Neural cell (in vitro differentiated cells): ENCODE results near the gene PHLDB2. TPM values are rescaled to one million over a fixed set of nuclear protein-coding genes. Genes with fewer than 3 reads are reported as not detected.
A peak's percentile ranks its signal among the peaks of the same experiment; 100 is the strongest.

ENCODE experiments used
- H2AFZ ChIP-seq: fragments of 200-600, 300-800 bp; sonication (generic), shearing (Covaris generic); 2 replicates; pipeline ENCODE4 v1.6.0; 2014; ENCODE audit warnings: low read depth, mild to moderate bottlenecking, antibody characterized with exemption, low read length, moderate library complexity
- H3F3A ChIP-seq: fragments of 200-600 bp; shearing (Covaris generic); 2 replicates; pipeline ENCODE4 v1.6.1; 2016; ENCODE audit warnings: mild to moderate bottlenecking, moderate library complexity, mixed read lengths, antibody characterized with exemption, low read length; ENCODE audit not compliant: insufficient read depth, poor library complexity, severe bottlenecking
- H3K27ac ChIP-seq: fragments of 200-600, 300-800 bp; sonication (generic), shearing (Covaris generic); 2 replicates; pipeline ENCODE4 v1.5.1; 2014; ENCODE audit warnings: mild to moderate bottlenecking, low read length, moderate library complexity
- H3K27me3 ChIP-seq: fragments of 300-800, 200-600 bp; sonication (generic), shearing (Covaris generic); 2 replicates; pipeline ENCODE4 v1.6.0; 2014; ENCODE audit warnings: mild to moderate bottlenecking, low read depth, low read length, moderate library complexity; ENCODE audit not compliant: insufficient read depth
- H3K36me3 ChIP-seq: fragments of 300-800, 200-600 bp; sonication (generic), shearing (Covaris generic); 2 replicates; pipeline ENCODE4 v1.5.1; 2014; ENCODE audit warnings: mild to moderate bottlenecking, antibody characterized with exemption, low read length, moderate library complexity; ENCODE audit not compliant: insufficient read depth
- H3K4me2 ChIP-seq: fragments of 300-800, 200-600 bp; sonication (generic), shearing (Covaris generic); 2 replicates; pipeline ENCODE4 v1.6.0; 2014; ENCODE audit warnings: mild to moderate bottlenecking, low read length
- H3K4me3 ChIP-seq: fragments of 300-800, 200-600 bp; sonication (generic), shearing (Covaris generic); 2 replicates; pipeline ENCODE4 v1.5.1; 2014; ENCODE audit warnings: mild to moderate bottlenecking, low read length, moderate library complexity
- H3K79me2 ChIP-seq: fragments of 200-600 bp; shearing (Covaris generic); replicated peaks from 2 replicates; pipeline ENCODE4 v1.6.0; 2014; ENCODE audit warnings: mild to moderate bottlenecking, low read length, moderate library complexity; ENCODE audit not compliant: insufficient read depth
- H3K9ac ChIP-seq: fragments of 300-800, 200-600 bp; sonication (generic), shearing (Covaris generic); 2 replicates; pipeline ENCODE4 v1.6.1; 2016; ENCODE audit warnings: mild to moderate bottlenecking, low read length, mixed read lengths
- H3K9me2 ChIP-seq: fragments of 200-600 bp; shearing (Covaris generic); 2 replicates; pipeline ENCODE4 v1.6.1; 2016; ENCODE audit warnings: mild to moderate bottlenecking, low read length, mixed read lengths; ENCODE audit not compliant: insufficient read depth
- H3K9me3 ChIP-seq: fragments of 200-600, 300-800 bp; sonication (generic), shearing (Covaris generic); 2 replicates; pipeline ENCODE4 v1.6.1; 2016; ENCODE audit warnings: mild to moderate bottlenecking, mixed run types, low read length, moderate library complexity, mixed read lengths
- H4K20me1 ChIP-seq: fragments of 200-600 bp; shearing (Covaris generic); 2 replicates; pipeline ENCODE4 v1.6.1; 2016; ENCODE audit warnings: mild to moderate bottlenecking, mixed run types; ENCODE audit not compliant: insufficient read depth
- EP300 ChIP-seq: fragments of 450-650 bp; conservative IDR thresholded peaks from 2 replicates; pipeline ENCODE4 v1.6.1; 2014; ENCODE audit warnings: antibody characterized with exemption, mild to moderate bottlenecking, moderate library complexity; ENCODE audit not compliant: poor library complexity, severe bottlenecking
- EZH2 ChIP-seq: fragments of 200-600, 300-800 bp; shearing (Covaris generic), sonication (generic); IDR thresholded peaks from 2 replicates; pipeline ENCODE4 v1.6.1; 2014; ENCODE audit warnings: antibody characterized with exemption, low read length, borderline replicate concordance, mild to moderate bottlenecking; ENCODE audit not compliant: insufficient read depth, poor library complexity, severe bottlenecking
- MXI1 ChIP-seq: fragments of 450-650 bp; conservative IDR thresholded peaks from 2 replicates; pipeline ENCODE4 v1.6.1; 2014; ENCODE audit warnings: antibody characterized with exemption, mild to moderate bottlenecking; ENCODE audit not compliant: poor library complexity, severe bottlenecking
- POLR2AphosphoS5 ChIP-seq: IDR thresholded peaks from 2 replicates; pipeline ENCODE4 v1.6.1; 2012
- RAD21 ChIP-seq: fragments of 450-650 bp; conservative IDR thresholded peaks from 2 replicates; pipeline ENCODE4 v1.6.1; 2014; ENCODE audit warnings: antibody characterized with exemption, mild to moderate bottlenecking, moderate library complexity
- SMC3 ChIP-seq: fragments of 450-650 bp; conservative IDR thresholded peaks from 2 replicates; pipeline ENCODE4 v1.6.1; 2014; ENCODE audit warnings: antibody characterized with exemption, mild to moderate bottlenecking, moderate library complexity; ENCODE audit not compliant: poor library complexity
- TAF1 ChIP-seq: IDR thresholded peaks from 2 replicates; pipeline ENCODE4 v1.6.1; 2012; ENCODE audit warnings: low read depth
- polyA plus RNA-seq: library from polyadenylated mRNA; depleted of rRNA; stranded (reverse); fragments of >200 nt; gene quantifications from 2 replicates; pipeline ENCODE4 v1.2.3, GENCODE V29; 2014
- TF ChIP-seq, protein P1 (sequence below): IDR thresholded peaks from 2 replicates; pipeline ENCODE4 v1.6.1; 2012; ENCODE audit warnings: borderline replicate concordance
- TF ChIP-seq, protein P2 (sequence below): fragments of 450-650 bp; IDR thresholded peaks from 2 replicates; pipeline ENCODE4 v1.5.1; 2014; ENCODE audit warnings: antibody characterized with exemption, mild to moderate bottlenecking, moderate library complexity; ENCODE audit not compliant: poor library complexity, severe bottlenecking

PHLDB2 gene
- polyA plus RNA-seq, 1 donor from 2014 or later = 1.4 TPM

- no peak overlapping the region for H2AFZ ChIP-seq
- peaks cover 48% of the 10 kb centered on the region for H3K79me2 ChIP-seq
- H3K36me3 ChIP-seq = no peaks in the 10 kb centered on the region
- no peaks in the 10 kb centered on the region for H3K27me3 ChIP-seq
- TF ChIP-seq, protein P1, sequence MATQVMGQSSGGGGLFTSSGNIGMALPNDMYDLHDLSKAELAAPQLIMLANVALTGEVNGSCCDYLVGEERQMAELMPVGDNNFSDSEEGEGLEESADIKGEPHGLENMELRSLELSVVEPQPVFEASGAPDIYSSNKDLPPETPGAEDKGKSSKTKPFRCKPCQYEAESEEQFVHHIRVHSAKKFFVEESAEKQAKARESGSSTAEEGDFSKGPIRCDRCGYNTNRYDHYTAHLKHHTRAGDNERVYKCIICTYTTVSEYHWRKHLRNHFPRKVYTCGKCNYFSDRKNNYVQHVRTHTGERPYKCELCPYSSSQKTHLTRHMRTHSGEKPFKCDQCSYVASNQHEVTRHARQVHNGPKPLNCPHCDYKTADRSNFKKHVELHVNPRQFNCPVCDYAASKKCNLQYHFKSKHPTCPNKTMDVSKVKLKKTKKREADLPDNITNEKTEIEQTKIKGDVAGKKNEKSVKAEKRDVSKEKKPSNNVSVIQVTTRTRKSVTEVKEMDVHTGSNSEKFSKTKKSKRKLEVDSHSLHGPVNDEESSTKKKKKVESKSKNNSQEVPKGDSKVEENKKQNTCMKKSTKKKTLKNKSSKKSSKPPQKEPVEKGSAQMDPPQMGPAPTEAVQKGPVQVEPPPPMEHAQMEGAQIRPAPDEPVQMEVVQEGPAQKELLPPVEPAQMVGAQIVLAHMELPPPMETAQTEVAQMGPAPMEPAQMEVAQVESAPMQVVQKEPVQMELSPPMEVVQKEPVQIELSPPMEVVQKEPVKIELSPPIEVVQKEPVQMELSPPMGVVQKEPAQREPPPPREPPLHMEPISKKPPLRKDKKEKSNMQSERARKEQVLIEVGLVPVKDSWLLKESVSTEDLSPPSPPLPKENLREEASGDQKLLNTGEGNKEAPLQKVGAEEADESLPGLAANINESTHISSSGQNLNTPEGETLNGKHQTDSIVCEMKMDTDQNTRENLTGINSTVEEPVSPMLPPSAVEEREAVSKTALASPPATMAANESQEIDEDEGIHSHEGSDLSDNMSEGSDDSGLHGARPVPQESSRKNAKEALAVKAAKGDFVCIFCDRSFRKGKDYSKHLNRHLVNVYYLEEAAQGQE = no peak
- TF ChIP-seq EZH2 (no peak), POLR2AphosphoS5 (no peak), MXI1 (no peak), EP300 (no peak), TAF1 (no peak), SMC3 (no peak), RAD21 (no peak)
- TF ChIP-seq, protein P2, sequence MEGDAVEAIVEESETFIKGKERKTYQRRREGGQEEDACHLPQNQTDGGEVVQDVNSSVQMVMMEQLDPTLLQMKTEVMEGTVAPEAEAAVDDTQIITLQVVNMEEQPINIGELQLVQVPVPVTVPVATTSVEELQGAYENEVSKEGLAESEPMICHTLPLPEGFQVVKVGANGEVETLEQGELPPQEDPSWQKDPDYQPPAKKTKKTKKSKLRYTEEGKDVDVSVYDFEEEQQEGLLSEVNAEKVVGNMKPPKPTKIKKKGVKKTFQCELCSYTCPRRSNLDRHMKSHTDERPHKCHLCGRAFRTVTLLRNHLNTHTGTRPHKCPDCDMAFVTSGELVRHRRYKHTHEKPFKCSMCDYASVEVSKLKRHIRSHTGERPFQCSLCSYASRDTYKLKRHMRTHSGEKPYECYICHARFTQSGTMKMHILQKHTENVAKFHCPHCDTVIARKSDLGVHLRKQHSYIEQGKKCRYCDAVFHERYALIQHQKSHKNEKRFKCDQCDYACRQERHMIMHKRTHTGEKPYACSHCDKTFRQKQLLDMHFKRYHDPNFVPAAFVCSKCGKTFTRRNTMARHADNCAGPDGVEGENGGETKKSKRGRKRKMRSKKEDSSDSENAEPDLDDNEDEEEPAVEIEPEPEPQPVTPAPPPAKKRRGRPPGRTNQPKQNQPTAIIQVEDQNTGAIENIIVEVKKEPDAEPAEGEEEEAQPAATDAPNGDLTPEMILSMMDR = no peak
- H3K27ac ChIP-seq = no peak overlapping the region
- peak overlapping the region; percentile 79 for H3K4me3 ChIP-seq
- no peaks in the 10 kb centered on the region for H3K9me2 ChIP-seq
- H3K4me2 ChIP-seq = peak overlapping the region; percentile 85
- no peak overlapping the region for H3K9ac ChIP-seq
- H3F3A ChIP-seq = no peaks in the 10 kb centered on the region
- H3K9me3 ChIP-seq = no peaks in the 10 kb centered on the region
- H4K20me1 ChIP-seq = no peaks in the 10 kb centered on the region
These were observed 121.8 kb downstream of the PHLDB2 start for GRCh38 chr3:111980716-111981456.

DNA sequence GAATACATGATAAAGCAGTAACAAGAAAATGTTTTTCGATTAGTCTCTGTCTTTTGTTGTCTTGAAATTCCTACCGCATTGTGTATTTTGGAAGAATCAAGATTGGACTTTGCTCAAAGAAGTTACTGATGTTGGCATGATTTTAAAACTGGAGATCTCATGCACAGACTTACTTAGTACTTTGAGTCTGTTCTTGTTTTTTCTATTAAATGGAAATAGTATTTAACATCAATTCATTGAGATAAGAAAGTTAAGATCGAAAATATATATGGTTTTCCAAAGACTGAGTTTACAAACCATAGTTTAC lies 122.3 kb downstream of the PHLDB2 start:
- Histone ChIP-seq H3K27me3 (no peaks in the 10 kb centered on the region), H3K4me3 (peak overlapping the region; percentile 79), H3K36me3 (no peaks in the 10 kb centered on the region), H3K4me2 (peak overlapping the region; percentile 46), H3K27ac (no peak overlapping the region), H3K9me2 (no peaks in the 10 kb centered on the region), H4K20me1 (no peaks in the 10 kb centered on the region), H3K9me3 (no peaks in the 10 kb centered on the region), H2AFZ (no peak overlapping the region), H3F3A (no peaks in the 10 kb centered on the region), H3K9ac (no peak overlapping the region), H3K79me2 (peaks cover 48% of the 10 kb centered on the region)
- TF ChIP-seq EZH2 (no peak), MXI1 (no peak), POLR2AphosphoS5 (no peak), RAD21 (no peak), TAF1 (no peak)
- TF ChIP-seq, protein P1 = no peak
